Colon (tissue), 2 donors: ENCODE results near the gene STMN1.

ENCODE experiments used
- FAIRE-seq: peaks from 2 replicates; lab custom pipeline; 2012; peaks lifted over from hg19 to GRCh38; lab: Jason Lieb, UNC
- donor health status: control.
- donor health status: control.

The STMN1 gene

DNA sequence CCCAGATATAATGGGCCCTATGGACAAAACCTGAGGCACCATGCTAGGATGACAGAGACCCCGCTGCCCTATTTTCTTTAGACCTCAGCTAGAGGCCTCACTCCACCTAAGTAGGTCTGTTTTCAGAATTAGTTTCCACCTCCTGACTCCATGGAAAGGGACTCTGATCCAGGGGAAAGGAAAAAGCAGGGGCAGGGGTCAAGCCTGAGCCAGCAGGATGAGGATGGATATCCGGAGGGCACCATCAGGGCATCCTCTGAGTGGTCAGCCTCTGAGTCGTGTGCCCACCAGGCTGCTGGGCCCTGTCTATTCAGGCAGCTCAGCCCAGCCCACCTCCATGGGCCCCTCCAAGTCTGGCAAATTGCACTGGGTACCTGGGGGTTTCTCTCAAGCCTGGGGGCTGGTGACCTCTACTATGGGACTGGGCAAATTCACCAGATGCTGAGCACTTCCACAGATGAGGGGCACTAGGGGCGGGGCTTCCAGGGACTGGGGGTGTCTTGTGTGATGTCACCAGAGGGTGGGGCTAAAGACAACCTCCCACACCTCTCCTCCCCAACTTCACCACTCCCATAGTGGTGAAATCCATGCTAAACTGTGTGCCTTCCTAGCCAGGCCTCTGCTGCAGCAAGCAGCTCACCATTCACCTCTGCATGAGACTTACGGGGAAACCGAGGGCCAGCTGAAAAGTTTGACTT, 36.2 kb downstream of the STMN1 start:
- FAIRE-seq: no peak

GRCh38 chr1:25867210-25867991, 38.8 kb downstream of the STMN1 start:
- no peak for FAIRE-seq

GRCh38 chr1:25866288-25866687, 39.9 kb downstream of the STMN1 start:
- FAIRE-seq: no peak

- no peak for FAIRE-seq
Measured at GRCh38 chr1:25864434-25864833, 41.8 kb downstream of the STMN1 start.

- no peak for FAIRE-seq
Measured at GRCh38 chr1:25863486-25864262, 42.5 kb downstream of the STMN1 start.

DNA sequence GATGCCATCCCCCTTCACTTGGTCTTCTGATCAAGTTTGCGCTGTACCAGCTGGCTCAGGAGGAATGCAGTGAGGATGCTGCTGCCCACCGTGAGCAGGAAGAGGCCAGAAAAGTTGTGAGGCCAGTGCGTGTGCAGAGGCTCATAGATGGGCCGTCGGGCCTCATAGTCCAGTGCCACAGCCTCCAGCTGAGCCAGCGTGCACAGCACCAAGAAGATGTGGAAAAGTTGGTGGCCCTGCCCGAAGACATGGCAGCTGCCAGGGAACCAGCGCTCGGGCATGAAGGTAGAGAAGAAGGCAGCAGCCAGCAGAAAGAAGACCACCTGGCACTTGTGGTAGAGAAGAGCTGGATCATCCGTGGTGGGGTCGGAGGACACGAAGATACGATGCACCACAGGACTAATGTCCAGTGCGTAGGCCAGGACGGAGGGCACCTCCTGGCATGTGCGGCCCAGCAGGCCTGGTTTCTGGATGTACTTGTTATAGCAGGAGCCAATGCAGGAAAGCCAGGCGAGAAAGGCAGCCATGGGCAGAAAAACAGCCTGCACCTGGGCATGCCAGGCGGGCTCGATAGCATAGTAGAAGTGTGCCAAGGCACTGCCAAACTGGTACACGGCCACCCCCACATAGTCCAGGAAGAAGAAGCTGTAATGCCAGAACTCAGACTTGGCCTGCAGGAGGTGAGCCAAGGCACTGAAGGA, 43.3 kb downstream of the STMN1 start:
- no peak for FAIRE-seq

DNA sequence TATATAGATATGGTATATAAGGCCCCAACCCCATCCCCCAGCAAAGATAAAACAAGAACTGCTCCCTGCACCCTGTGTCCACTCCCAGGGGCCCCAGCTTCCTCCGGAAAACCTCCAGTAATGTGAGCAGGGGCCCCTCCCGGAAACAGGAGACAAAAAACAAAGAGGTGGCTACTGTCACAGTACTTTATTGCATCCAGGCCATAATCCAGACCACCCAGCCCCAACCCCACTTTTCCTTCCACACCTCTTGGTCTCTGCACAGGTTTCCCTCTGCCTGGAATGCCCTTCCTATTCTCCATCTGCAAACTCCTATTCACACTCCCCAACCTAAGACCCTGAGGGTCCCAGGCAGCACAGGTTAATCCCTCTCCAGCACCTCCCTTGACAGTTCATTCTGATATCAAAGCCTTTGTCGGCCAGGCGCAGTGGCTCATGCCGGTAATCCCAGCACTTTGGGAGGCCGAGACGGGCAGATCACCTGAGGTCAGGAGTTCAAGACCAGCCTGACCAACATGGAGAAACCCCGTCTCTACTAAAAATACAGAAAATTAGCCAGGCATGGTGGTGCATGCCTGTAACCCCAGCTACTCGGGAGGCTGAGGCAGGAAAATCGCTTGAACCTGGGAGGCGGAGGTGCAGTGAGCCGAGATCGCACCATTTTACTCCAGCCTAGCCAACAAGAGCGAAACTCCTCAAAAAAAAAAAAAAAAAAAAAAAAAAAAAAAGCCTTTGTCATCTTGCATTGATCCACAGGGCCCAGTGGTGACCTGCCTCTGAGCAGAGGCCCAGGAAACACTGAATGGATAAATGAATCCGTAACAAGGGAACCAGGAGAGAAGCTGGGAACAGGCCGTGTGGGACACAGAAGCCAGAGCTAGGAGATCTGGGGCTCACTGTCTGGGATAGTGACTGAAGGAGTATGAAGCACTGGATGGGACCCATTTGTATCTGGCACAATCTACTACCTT, 44.6 kb downstream of the STMN1 start:
- no peak for FAIRE-seq

- FAIRE-seq: no peak
Measured at GRCh38 chr1:25858906-25859789, 47.1 kb downstream of the STMN1 start, which contains the start of gene AUNIP. AUNIP (minus strand) TSS chr1:25859457; CDS start chr1:25859357, 100 bp downstream.

GRCh38 chr1:25858494-25858893, 47.7 kb downstream of the STMN1 start:
- FAIRE-seq: no peak

- no peak for FAIRE-seq
Measured at GRCh38 chr1:25856856-25857255, 49.4 kb downstream of the STMN1 start.

- no peak for FAIRE-seq
Measured at GRCh38 chr1:25854554-25854953, 51.7 kb downstream of the STMN1 start.
